HepG2 (cell line): ENCODE measurements around the gene NPHP1. TPM values are rescaled to one million over a fixed set of nuclear protein-coding genes. Genes with fewer than 3 reads are reported as not detected.

Source experiments
- ATAC-seq: fragments of 200-7000 bp; cut with Tn5 transposase; 3 replicates; pipeline ENCODE4 v1.9.1; 2020; ENCODE audit warnings: mild to moderate bottlenecking, moderate library complexity
- BruUV-seq: library from RNA; stranded (reverse); fragments of 400-500 nt; replicated peaks from 2 replicates; lab custom pipeline; 2021; lab: Mats Ljungman, UMichigan
- CTCF ChIA-PET: fragments of 300-600 bp; formaldehyde crosslinking; extraction: SDS; loops from one replicate; lab custom pipeline; 2021; ENCODE audit warnings: low total read pairs, inconsistent platforms, low intra/inter-chr PET ratio; lab: Yijun Ruan, JAX
- POLR2A ChIA-PET: fragments of 350-600 bp; sonication (Branson Sonifier 250); formaldehyde crosslinking; loops from one replicate; lab custom pipeline; 2020; ENCODE audit warnings: antibody characterized with exemption, inconsistent platforms; lab: Yijun Ruan, JAX
- DNase-seq: peaks from one replicate; pipeline ENCODE4 v3.0.0-alpha.2; 2015; ENCODE audit warnings: low spot score
- FAIRE-seq: peaks from 3 replicates; lab custom pipeline; 2011; peaks lifted over from hg19 to GRCh38; lab: Jason Lieb, UNC
- H2AFZ ChIP-seq: one replicate; pipeline ENCODE4 v1.6.1; 2011; ENCODE audit warnings: low read length, inconsistent platforms
- H3K27ac ChIP-seq: fragments of 300-600 bp; 3 replicates; pipeline ENCODE4 v1.8.0; 2011; ENCODE audit warnings: mixed run types, mild to moderate bottlenecking, mixed read lengths, low read length, inconsistent platforms; ENCODE audit not compliant: insufficient read depth; ENCODE audit errors: extremely low read length
- H3K27me3 ChIP-seq, 2 experiments: fragments of 200-600 bp in 1 of 2; 2 replicates in 1 of 2; 3 replicates in 1 of 2; pipeline versions ENCODE4 v1.6.0 to v1.8.0; 2011; ENCODE audit warnings: low read length in 2 of 2, mild to moderate bottlenecking in 2 of 2, moderate library complexity in 2 of 2, inconsistent platforms in 1 of 2; ENCODE audit not compliant: insufficient read depth in 2 of 2, control insufficient read depth in 1 of 2
- H3K36me3 ChIP-seq, 2 experiments: fragments of 200-600 bp in 1 of 2; replicated peaks in 1 of 2; 2 replicates in 1 of 2; 3 replicates in 1 of 2; pipeline versions ENCODE4 v1.5.1 to v1.8.0; 2011; ENCODE audit warnings: low read length in 2 of 2, inconsistent platforms in 1 of 2; ENCODE audit not compliant: insufficient read depth in 2 of 2, control insufficient read depth in 1 of 2
- H3K4me1 ChIP-seq: 2 replicates; pipeline ENCODE4 v1.5.1; 2012; ENCODE audit warnings: low read length, inconsistent platforms; ENCODE audit not compliant: insufficient read depth
- H3K4me2 ChIP-seq: 2 replicates; pipeline ENCODE4 v1.6.0; 2011; ENCODE audit warnings: low read depth, low read length, inconsistent platforms
- H3K4me3 ChIP-seq, 3 experiments: fragments of 200-600 bp in 1 of 3; sonication (generic), shearing (Covaris generic) in 1 of 3; replicated peaks in 1 of 3; 2 replicates each; pipeline ENCODE4 v1.5.1; 2011 to 2016; ENCODE audit warnings: low read length in 3 of 3, inconsistent platforms in 2 of 3, low read depth in 2 of 3, mild to moderate bottlenecking in 2 of 3, control low read depth in 1 of 3, mixed read lengths in 1 of 3; ENCODE audit not compliant: insufficient read depth in 1 of 3
- H3K79me2 ChIP-seq: one replicate; pipeline ENCODE4 v1.6.1; 2011; ENCODE audit warnings: low read length, inconsistent platforms; ENCODE audit not compliant: insufficient read depth
- H3K9ac ChIP-seq: 2 replicates; pipeline ENCODE4 v1.6.0; 2011; ENCODE audit warnings: mild to moderate bottlenecking, low read depth, low read length, inconsistent platforms; ENCODE audit not compliant: insufficient read depth
- H3K9me3 ChIP-seq: 2 replicates; pipeline ENCODE4 v1.5.1; 2012; ENCODE audit warnings: mild to moderate bottlenecking, low read length
- H4K20me1 ChIP-seq: 2 replicates; pipeline ENCODE4 v1.6.0; 2011; ENCODE audit warnings: inconsistent platforms, mild to moderate bottlenecking, low read length, moderate library complexity; ENCODE audit not compliant: insufficient read depth
- HOXA5 ChIP-seq: sonication (generic); formaldehyde crosslinking; IDR thresholded peaks from 2 replicates; pipeline ENCODE4 v1.4.0; 2020; ENCODE audit warnings: missing genetic modification reagents
- MED8 ChIP-seq: sonication (generic); formaldehyde crosslinking; IDR thresholded peaks from 2 replicates; pipeline ENCODE4 v1.8.1; 2023; ENCODE audit warnings: mild to moderate bottlenecking, missing genetic modification reagents; ENCODE audit not compliant: insufficient replicate concordance
- MYNN ChIP-seq: sonication (generic); formaldehyde crosslinking; IDR thresholded peaks from 2 replicates; pipeline ENCODE4 v1.4.0; 2020; ENCODE audit warnings: mild to moderate bottlenecking, low read depth, missing genetic modification reagents
- NFAT5 ChIP-seq: sonication (generic); formaldehyde crosslinking; IDR thresholded peaks from 2 replicates; pipeline ENCODE4 v1.4.0; 2020; ENCODE audit warnings: missing genetic modification reagents
- SNAPC2 ChIP-seq: sonication (generic); formaldehyde crosslinking; IDR thresholded peaks from 2 replicates; pipeline ENCODE4 v1.8.1; 2022; ENCODE audit warnings: mild to moderate bottlenecking, missing genetic modification reagents
- ZFAT ChIP-seq: sonication (generic); formaldehyde crosslinking; conservative IDR thresholded peaks from 2 replicates; pipeline ENCODE4 v1.8.1; 2023; ENCODE audit warnings: missing genetic modification reagents, inconsistent platforms
- ZNF143 ChIP-seq: sonication (generic); formaldehyde crosslinking; IDR thresholded peaks from 2 replicates; pipeline ENCODE4 v1.4.0; 2020; ENCODE audit warnings: missing genetic modification reagents
- ZNF281 ChIP-seq: sonication (generic); formaldehyde crosslinking; IDR thresholded peaks from 2 replicates; pipeline ENCODE4 v1.4.0; 2020; ENCODE audit warnings: missing genetic modification reagents, borderline replicate concordance
- ZNF350 ChIP-seq: sonication (generic); formaldehyde crosslinking; IDR thresholded peaks from 2 replicates; pipeline ENCODE4 v1.4.0; 2020; ENCODE audit warnings: mild to moderate bottlenecking, low read depth, missing genetic modification reagents, borderline replicate concordance
- WGBS: methylation state at CpG from one replicate; pipeline ENCODE4 v1.1.6; 2017; ENCODE audit warnings: low lambda C conversion rate; 5-methylcytosine and 5-hydroxymethylcytosine counted together
- in situ Hi-C: cut with HindIII; loops from 2 replicates; pipeline ENCODE4 v1.10.0; 2017; ENCODE audit warnings: low pct_unique_long_range_greater_than_20kb; ENCODE audit not compliant: extremely low pct_ligation_motif_present
- intact Hi-C: fragments of 100-400 bp; cut with micrococcal nuclease; formaldehyde crosslinking; loops from one replicate; pipeline ENCODE4 v1.10.0; 2022; ENCODE audit not compliant: unreplicated experiment
- polyA plus RNA-seq, 8 experiments: library from polyadenylated mRNA; depleted of rRNA in 3 of 8; stranded (reverse) in 7 of 8; unstranded in 1 of 8; fragments of >200 nt; fragmentation: Illumina TruSeq in 4 of 8; extraction: Trizol in 4 of 8; gene quantifications; 2 replicates each; pipeline versions ENCODE4 v1.2.1 to v1.2.3, GENCODE V29; 2011 to 2016; ENCODE audit warnings: low read depth in 4 of 8, missing spikeins in 1 of 8, mixed read lengths in 1 of 8; ENCODE audit not compliant: insufficient read depth in 1 of 8
- total RNA-seq, 5 experiments: library from RNA; depleted of rRNA; stranded (reverse); fragments of >200 nt; fragmentation: Illumina TruSeq; extraction: Trizol; gene quantifications; 2 replicates each; pipeline ENCODE4 v1.2.3, GENCODE V29; 2016; ENCODE audit warnings: low read depth in 1 of 5

Gene NPHP1
- total and polyA plus RNA-seq, 2 of the 13 experiments (the other 11 are each of a cell fraction or from before 2014, with no cell fraction given) = 2.7 to 4.8 TPM

- ChIA-PET POLR2A (no interaction called here), CTCF (no interaction called here)
- DNase-seq (no peak), ATAC-seq (no peak), FAIRE-seq (no peak)
- no peak overlapping the region for H3K9ac ChIP-seq
- intact Hi-C loops (no loop called here), in situ Hi-C loops (no loop called here)
- H3K4me2 ChIP-seq = no peak overlapping the region
- no peaks in the 10 kb centered on the region for H3K36me3 ChIP-seq
- no peak overlapping the region for H3K27ac ChIP-seq
- H3K79me2 ChIP-seq = no peaks in the 10 kb centered on the region
- no peak for TF ChIP-seq ZNF350 (CRISPR knock-in tag)
- no peak for TF ChIP-seq ZNF281 (CRISPR knock-in tag)
- no peak for TF ChIP-seq ZFAT (CRISPR knock-in tag)
- TF ChIP-seq NFAT5 (CRISPR knock-in tag) = no peak
- no peak for TF ChIP-seq MED8 (CRISPR knock-in tag)
- no peak for TF ChIP-seq ZNF143 (CRISPR knock-in tag)
- no peak for TF ChIP-seq SNAPC2 (CRISPR knock-in tag)
- TF ChIP-seq MYNN (CRISPR knock-in tag) = no peak
- no peak for TF ChIP-seq HOXA5 (CRISPR knock-in tag)
- H4K20me1 ChIP-seq = no peaks in the 10 kb centered on the region
- no peaks in the 10 kb centered on the region; a peak in 1 of 5 replicates for H3K27me3 ChIP-seq
- 57% methylated on average over 3 of the region's 3 CpGs for WGBS
- peaks cover 26% of the 10 kb centered on the region for H3K9me3 ChIP-seq
- no peak overlapping the region for H2AFZ ChIP-seq
- no peaks in the 10 kb centered on the region for H3K4me1 ChIP-seq
- BruUV-seq = no TSS peak
- H3K4me3 ChIP-seq = no peak overlapping the region
Measured at GRCh38 chr2:110152943-110153342, 51.9 kb downstream of the NPHP1 start.
